VCaP (cell line): ENCODE data around the gene CCDC146.

Experiments
- H3K27ac ChIP-seq: fragments of 450-650 bp; 2 replicates; pipeline ENCODE4 v1.5.1; 2017
- TF ChIP-seq, protein P1 (sequence below): fragments of 450-650 bp; conservative IDR thresholded peaks from 2 replicates; pipeline ENCODE4 v1.5.1; 2017; ENCODE audit warnings: mild to moderate bottlenecking, moderate library complexity

Gene CCDC146

DNA sequence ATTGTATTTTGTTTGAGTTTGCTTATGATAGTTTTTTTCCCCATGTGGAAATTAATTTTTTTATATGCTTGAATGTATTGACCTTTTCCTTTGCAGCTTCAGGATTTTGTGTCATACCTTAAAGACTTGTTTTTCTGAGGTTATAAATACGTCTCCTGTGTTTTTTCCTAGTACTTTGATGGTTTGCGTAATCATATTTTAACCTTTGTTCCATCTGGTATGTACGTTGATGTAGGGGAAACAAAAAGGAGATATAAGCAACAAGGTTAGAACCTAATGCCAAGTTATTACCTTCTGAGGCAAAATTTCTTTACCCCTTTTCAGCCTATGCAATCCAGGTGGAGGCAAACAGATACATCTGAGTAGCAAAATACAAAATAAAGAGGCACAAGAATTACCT is 59.3 kb downstream of the CCDC146 start:
- H3K27ac ChIP-seq: no peak overlapping the region
- TF ChIP-seq, protein P1, sequence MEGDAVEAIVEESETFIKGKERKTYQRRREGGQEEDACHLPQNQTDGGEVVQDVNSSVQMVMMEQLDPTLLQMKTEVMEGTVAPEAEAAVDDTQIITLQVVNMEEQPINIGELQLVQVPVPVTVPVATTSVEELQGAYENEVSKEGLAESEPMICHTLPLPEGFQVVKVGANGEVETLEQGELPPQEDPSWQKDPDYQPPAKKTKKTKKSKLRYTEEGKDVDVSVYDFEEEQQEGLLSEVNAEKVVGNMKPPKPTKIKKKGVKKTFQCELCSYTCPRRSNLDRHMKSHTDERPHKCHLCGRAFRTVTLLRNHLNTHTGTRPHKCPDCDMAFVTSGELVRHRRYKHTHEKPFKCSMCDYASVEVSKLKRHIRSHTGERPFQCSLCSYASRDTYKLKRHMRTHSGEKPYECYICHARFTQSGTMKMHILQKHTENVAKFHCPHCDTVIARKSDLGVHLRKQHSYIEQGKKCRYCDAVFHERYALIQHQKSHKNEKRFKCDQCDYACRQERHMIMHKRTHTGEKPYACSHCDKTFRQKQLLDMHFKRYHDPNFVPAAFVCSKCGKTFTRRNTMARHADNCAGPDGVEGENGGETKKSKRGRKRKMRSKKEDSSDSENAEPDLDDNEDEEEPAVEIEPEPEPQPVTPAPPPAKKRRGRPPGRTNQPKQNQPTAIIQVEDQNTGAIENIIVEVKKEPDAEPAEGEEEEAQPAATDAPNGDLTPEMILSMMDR: no peak

DNA sequence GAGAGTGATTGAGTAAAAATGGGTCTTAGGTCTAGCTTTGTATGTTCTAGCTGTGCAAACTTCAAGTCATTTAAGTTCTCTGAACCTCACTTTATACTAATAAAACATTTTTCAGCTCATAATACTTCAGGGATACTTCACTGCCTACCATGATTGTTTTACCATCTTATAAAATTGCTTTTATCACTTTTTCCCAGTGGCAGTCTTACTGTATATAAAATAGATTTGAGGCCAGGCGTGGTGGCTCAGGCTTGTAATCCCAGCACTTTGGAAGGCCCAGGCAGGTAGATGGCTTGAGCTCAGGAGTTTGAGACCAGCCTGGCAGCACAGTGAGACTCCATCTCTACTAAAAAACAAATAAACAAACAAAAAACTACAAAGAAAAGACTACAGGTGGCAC is 59.8 kb downstream of the CCDC146 start:
- TF ChIP-seq, protein P1: no peak
- H3K27ac ChIP-seq: no peak overlapping the region

DNA sequence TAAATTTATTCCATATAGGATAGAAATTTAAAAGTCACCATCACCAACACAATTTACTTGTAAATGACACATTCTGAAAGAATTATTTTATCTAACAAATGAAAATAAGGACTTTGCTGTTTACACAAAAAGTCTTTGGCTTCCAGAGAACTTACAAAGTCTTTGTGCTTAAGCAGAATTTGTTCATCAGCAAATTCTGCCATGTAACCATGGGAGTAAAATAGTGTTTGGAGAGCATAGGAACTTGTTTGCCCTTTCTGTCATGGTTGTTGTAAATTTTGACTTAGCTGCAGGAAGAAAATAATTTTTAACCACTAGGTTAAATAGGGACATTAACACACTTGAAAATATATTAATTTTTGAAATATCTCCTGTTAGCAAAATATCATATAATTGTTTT is 62.0 kb downstream of the CCDC146 start:
- H3K27ac ChIP-seq: no peak overlapping the region
- TF ChIP-seq, protein P1: no peak

DNA sequence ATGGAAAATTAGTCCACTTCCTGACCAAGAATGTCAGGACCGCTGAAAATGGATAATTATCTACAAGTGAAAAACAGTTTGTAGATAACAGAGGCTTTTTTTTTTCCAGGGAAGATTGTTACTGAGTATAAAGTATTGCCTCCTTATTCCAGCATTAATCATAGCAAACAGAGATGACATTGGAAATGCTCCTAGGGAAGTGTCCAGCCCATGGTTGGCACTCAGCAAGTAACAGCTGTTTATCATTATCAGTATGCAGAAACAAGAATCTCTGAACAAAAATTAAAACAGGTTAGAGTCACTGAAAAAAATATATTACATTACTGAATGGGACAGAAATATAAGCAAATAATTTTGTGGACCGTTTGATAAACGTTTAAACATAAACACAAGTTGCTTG is 62.6 kb downstream of the CCDC146 start:
- TF ChIP-seq, protein P1: no peak
- H3K27ac ChIP-seq: no peak overlapping the region

DNA sequence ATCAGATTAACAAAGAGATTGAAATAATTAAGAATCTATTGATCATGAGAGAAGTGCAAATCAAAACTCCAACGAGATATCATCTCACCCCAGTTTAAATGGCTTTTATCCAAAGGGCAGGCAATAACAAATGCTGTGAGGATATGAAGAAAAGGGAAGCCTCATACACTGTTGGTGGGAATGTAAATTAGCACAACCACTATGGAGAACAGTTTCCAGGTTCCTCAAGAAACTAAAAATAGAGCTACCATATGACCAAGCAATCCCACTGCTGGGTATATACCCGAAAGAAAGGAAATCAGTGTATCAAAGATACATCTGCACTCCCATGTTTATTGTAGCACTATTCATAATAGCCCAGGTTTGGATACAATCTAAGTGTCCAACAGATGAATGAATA is 63.5 kb downstream of the CCDC146 start:
- TF ChIP-seq, protein P1: no peak
- H3K27ac ChIP-seq: no peak overlapping the region

DNA sequence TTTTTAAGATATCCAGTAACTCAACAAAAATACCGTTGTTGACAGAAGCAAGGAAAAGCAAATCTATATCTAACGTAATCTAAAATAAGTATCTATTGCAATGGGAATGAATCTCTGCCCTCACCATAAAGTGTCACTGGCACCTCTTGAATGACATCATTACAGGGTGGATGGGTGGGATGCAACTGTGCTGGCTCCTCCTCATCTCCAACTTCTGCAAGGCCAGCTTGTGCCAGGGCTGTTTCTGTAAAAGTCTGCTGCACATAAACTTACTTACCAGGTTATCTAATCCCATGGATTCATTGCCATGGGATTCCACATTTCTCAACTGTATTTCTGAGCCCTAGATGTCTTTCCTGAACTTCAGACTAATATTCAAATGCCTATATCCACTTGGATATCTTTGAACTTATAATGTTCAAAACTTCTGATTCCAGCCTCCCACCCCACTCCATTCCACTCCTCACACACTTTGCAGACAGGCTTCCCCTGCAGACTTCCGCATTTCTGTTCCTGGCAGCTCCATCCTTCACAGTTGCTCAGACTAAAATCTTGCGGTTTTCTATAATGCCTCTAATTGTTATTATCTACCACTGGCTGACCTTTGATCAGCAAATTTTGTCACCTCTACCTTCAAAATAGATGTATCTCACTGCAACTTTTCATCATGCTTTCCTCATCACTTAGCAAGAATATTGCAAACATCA is 66.5 kb downstream of the CCDC146 start:
- TF ChIP-seq, protein P1: no peak
- no peak overlapping the region for H3K27ac ChIP-seq

DNA sequence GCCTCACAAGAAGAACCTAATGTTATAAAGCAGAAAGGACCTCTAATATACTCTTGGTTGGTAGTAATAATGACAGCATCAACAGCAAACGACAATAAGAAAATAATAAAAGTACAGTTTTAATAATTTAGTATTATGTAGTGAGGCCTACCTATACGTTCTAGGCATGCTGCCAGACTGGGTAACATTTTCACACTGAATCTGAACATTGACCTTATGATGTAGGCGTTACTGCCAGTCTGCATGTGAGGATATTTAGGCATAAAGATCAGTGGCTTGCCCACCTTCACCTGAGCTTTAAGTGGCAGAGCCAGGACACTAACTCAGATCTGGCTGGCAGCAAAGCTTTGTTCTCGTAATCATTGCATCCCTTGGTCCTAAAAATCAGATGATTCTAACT is 74.7 kb downstream of the CCDC146 start:
- no peak overlapping the region for H3K27ac ChIP-seq
- TF ChIP-seq, protein P1: no peak
